ACHN (cell line): ENCODE results near the gene BICDL1.

Experiments used
- DNase-seq: peaks from one replicate; pipeline ENCODE4 v3.0.0-alpha.2; 2015
- in situ Hi-C: cut with HindIII; loops from 2 replicates; pipeline ENCODE4 v1.10.0; 2017; ENCODE audit warnings: low sequenced_read_pairs, low pct_ligation_motif_present, low pct_unique_long_range_greater_than_20kb

Gene BICDL1

DNA sequence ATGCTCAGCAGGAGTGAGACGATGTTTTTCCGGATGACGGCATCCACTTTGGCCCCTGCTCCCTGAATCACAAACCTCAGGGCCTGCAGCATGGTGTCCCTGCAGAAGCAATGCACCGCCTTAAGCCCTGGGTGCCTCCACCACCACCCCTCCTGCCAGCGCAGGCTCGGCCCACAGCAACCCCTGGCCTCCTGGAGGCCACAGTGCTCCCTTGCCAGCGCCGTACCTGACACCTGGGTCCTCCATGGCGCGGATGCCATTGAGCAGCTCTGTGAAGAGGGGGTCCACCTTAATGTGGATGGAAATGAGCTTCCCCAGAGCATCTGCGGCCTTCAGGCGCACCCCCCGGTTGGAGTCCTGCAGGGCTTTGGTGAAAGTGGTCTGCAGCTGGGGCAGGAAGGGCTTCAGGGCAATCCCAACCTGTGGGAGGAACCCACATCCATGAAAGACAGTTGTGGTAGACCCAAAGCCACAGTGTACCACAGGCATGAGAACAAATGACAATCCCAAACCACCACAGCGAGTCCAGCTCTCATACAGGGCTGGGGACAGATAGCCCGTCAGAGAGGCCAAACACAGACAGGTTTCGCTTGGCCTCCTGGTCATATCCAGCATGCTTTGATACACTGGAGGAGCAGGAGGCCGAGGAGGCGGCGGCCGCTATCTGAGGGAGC is 145.4 kb downstream of the BICDL1 start:
- DNase-seq: no peak
- in situ Hi-C loops: no loop called here

DNA sequence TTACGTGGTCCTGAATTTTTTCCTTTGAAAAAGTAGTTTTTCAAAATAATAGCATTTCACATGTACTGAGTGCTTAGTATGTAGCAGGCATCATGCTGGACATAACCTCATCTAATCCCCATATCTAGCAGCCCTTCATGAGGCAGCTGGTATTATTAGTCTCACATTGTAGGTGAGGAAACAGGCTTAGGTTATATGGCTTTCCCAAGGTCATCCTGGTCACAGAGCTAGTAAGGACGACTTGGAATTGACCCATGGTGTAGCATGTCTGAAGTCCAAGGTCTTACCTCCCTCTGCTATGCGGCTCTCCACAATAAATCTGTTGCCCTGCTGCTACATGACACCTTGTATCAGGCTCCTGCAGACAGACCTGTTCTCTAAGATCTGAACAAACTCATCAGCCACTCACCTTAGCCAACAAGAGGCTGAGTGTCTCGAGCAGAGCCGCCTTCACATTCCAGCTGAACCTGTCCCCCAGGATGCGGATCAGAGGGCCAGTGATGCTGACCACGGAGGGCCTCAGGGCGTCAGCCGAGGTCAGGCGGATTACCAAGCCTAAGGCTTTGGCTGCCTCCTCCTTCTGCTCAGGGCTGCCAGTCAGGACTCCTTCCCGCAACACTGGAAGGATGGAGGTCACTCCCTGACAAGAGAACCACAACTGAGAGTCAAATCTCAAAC is 147.2 kb downstream of the BICDL1 start:
- DNase-seq: no peak
- in situ Hi-C loops: no loop called here

DNA sequence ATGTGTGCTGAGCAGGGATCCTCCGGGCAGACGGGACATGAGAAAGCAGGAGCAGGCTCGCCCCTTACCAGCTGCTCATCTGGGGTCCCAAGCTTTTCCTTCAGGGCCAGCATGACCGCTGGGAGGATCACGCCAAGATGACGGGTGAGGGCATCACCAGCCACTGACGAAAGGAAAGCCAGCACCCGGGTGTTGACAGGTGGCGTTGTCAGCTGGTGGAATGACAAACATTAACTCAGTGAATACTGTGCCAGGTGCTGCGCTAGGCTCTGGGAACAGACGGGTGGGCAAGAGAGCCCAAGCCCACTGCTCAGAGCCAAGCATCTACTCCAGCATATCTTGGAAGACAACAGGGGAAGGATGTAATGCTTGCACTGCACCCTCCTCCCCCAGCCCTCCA is 148.8 kb downstream of the BICDL1 start:
- in situ Hi-C loops: no loop called here

DNA sequence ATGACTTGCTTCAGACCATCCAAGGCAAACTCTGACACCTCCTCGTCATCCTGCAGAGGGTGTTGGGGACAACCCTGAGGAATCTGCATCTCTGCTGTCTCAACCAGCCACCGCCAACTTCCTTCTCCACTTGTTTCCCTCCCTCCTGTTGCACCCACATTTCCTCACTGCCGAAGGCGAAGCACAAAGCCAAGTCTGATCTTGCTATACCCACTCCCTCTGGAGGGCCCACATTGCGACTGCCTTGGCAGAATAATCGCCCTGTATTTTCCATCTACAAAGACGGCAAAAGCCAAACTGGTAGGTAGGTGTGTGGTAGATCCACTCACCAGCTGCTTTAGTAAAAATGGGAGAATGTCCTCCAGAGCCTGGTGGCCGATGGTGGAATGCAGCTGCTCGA is 149.3 kb downstream of the BICDL1 start:
- DNase-seq: no peak
- in situ Hi-C loops: no loop called here

More for the DNA sequence above, 148.8 kb downstream of the BICDL1 start:
- no peak for DNase-seq

DNA sequence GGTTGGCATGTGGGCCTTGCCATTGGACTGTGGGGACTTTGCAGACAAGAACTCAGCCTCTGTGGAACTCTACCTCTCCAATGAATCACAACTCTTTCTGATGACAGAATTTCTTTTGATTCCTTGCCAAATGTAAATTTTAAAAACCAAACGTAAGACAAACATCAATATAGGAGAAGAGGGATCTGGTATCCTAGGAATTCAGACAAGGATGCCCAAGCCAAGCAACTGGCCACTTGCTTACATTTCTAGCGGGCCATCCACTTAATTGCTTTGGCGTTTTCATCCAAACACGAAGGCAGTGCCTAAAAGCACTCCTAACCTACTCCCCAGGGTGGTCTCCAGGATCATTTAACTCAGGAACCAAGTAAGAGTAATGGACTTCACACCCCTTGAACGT is 150.9 kb downstream of the BICDL1 start:
- in situ Hi-C loops: no loop called here

DNA sequence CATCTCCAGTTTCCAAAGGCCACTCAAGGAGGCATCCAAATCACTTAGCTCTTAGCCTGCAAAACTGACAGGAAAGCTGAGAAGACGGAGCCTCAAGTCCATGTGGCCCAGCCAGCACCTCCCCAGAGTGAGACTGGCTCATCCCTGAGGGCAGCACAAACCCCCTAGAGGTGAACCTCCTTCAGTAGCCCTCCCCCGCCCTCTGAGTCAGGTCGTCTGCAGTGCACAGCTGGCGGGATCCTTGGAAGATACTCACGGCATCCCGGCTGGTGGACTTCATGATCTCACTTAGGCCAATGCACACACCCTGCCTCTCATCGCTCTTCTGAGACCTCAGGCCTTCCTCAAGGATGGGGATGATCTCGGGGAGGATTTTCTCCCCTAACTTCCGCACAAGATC is 151.6 kb downstream of the BICDL1 start:
- DNase-seq: no peak
- in situ Hi-C loops: no loop called here

More for the DNA sequence above, 150.9 kb downstream of the BICDL1 start:
- no peak for DNase-seq

DNA sequence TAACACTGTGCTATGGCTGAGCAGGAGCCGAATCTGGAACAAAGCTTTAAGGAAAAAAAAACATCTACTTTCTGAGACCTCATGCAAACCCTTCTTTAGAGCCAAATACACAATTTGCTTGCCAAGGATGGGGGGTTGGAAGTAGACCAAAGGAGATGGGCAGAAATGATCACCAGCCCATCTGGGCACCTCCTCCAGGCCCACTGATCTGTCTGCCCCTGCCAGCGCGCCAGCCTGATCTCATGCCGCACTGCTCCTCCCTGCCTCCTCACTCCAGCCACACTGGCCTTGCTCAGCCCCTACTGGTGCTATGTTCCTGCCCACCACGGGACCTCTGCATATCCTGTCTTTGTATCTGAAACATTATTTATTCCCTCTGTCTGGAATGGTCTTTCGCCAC is 152.3 kb downstream of the BICDL1 start:
- no peak for DNase-seq
- in situ Hi-C loops: no loop called here

DNA sequence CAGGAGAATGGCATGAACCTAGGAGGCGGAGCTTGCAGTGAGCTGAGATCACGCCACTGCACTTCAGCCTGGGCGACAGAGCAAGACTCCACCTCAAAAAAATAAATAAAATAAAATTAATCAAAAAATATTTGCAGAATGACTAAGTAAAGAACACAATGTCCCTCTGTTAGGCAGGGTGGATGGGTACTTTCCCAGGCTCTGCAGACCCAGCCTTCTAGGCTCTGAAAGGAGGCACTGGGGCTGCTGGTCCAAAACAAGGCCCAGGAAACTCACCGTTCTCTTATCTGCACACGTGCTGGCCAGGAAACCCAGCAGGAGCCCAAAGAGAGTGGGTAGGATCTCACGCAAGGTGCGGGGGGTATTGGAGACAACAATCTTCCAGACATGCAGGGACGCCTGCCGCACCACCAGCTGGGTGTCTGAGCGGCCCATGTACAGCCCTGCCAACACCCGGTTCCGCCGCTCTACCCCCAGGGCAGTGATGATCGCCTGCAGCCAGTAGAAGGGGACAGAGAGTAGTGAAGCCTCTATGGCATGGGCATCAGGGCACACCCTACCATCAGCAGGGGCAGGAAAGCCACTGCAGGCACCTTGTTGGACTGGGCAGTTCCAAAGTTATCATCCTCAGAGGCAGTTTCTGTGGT is 153.3 kb downstream of the BICDL1 start:
- in situ Hi-C loops: no loop called here
- no peak for DNase-seq
